ENCODE results near the gene SDHB.

SDHB gene

DNA sequence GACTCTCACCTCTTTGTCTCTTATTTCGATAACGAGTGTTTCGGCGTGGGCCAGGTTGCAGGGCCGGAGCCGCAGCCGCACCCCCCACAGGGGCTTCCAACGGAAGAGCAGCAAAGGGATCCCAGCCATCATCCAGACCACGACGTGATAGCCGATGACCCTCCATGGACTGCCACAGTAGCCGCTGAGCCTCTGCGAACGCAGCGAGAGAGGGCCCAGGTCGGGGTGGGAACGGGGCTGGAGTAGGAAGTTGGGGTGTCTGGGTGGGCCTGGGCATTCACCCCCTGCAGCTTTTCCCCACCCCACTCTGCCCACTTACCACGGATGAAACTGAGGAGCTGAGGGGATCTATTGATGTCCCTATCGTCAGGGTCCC is 48.5 kb downstream of the SDHB start:
- Histone ChIP-seq H3K36me3 (ENCODE audit: control insufficient read depth in 2 of 2, insufficient read depth in 1 of 2, low read length in 2 of 2) (peaks cover 6 to 54% of the 10 kb centered on the region in 2 experiments; a peak in 2 of 3 replicates), H3K9me3 (ENCODE audit: control insufficient read depth, insufficient read depth, low read depth, low read length) (no peaks in the 10 kb centered on the region), H3K27ac (ENCODE audit: extremely low read depth, low read depth, low read length) (no peak overlapping the region), H3K4me3 (ENCODE audit: low read depth, low read length) (no peak overlapping the region), H3K4me1 (ENCODE audit: control insufficient read depth, insufficient read depth, low read length) (no peaks in the 10 kb centered on the region)
- TF ChIP-seq ZNF223 (tag by site-specific recombination; IDR thresholded peaks at IDR 0.05) (no peak), ZNF704 (tag by site-specific recombination; IDR thresholded peaks at IDR 0.05) (no peak), TRIM28 (IDR thresholded peaks at IDR 0.05; ENCODE audit: borderline replicate concordance, low read length) (no peak), ZNF660 (tag by site-specific recombination; IDR thresholded peaks at IDR 0.05) (no peak), GFI1B (tag by site-specific recombination; IDR thresholded peaks at IDR 0.05) (no peak), ZNF169 (tag by site-specific recombination; IDR thresholded peaks at IDR 0.05) (no peak), ZNF707 (tag by site-specific recombination; IDR thresholded peaks at IDR 0.05) (no peak), ZNF140 (tag by site-specific recombination; IDR thresholded peaks at IDR 0.05) (no peak), ZBTB11 (tag by site-specific recombination; conservative IDR thresholded peaks at IDR 0.05; ENCODE audit: low read depth) (no peak), ZNF138 (tag by site-specific recombination; IDR thresholded peaks at IDR 0.05; ENCODE audit: borderline replicate concordance) (no peak), EGR2 (tag by site-specific recombination; IDR thresholded peaks at IDR 0.05; ENCODE audit: low read depth) (no peak), HOXC10 (CRISPR knock-in tag; IDR thresholded peaks at IDR 0.05) (no peak), KLF7 (tag by site-specific recombination; IDR thresholded peaks at IDR 0.05; ENCODE audit: borderline replicate concordance) (no peak), PRDM6 (tag by site-specific recombination; IDR thresholded peaks at IDR 0.05) (no peak), ZNF394 (tag by site-specific recombination; IDR thresholded peaks at IDR 0.05; ENCODE audit: borderline replicate concordance) (no peak), ZXDB (tag by site-specific recombination; IDR thresholded peaks at IDR 0.05) (no peak)
- CTCF ChIA-PET: interaction anchor here (1.1 kb wide), 1 partner anchor 54 kb away, joined by 4 read pairs; no protein-coding TSS in a partner anchor
- POLR2A ChIA-PET: interaction anchor here (0.6 kb wide), 1 partner anchor 12 kb away, joined by 3 read pairs; no protein-coding TSS in a partner anchor

DNA sequence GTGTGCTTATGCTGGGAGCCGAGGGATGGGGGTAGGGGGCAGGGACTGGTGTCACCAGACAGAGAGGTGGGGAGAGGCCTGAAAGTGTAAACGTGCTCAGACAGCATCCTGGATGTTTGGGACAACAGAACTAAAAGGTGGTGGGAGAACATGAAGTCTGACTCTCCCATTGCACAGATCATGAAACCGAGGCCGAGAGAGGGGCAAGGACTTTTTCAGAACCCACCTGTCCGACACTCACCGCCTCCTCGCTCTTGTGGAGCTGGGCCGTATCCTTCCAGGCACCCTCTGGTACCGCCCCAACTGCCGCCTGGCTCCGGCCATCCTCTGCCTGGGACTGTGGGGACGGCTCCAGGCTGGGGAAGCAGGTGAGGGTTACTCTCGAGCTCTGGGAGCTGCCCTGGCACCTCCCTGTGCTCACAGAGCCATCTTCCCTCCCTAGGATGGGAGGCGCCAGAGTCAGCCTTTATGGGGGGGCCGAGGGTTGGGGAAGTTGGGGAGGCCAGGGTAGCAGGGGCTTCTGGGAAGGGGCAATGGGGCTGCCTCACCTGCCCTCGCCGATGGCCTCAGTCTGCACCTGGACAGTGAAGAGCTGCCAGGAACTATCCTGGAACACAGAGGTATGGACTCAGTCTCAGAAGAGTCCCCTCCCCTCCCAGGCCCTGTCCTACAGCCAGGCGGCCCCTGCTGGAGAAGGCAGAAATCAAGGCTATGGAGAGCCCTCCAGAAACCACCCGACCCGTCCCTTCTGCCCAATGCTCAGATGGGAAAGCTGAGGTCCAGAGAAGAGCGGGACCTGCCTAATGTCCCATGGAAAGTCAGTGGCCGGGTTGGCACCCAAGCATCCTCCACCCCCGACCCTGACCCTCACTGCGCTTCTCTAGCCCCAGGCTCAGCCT is 49.1 kb downstream of the SDHB start:
- Histone ChIP-seq H3K27ac (ENCODE audit: extremely low read depth, low read depth, low read length) (peak overlapping the region; percentile 16; the same call in 1 of the 2 replicates), H3K9me3 (ENCODE audit: control insufficient read depth, insufficient read depth, low read depth, low read length) (no peaks in the 10 kb centered on the region), H3K4me1 (ENCODE audit: control insufficient read depth, insufficient read depth, low read length) (no peaks in the 10 kb centered on the region), H3K4me3 (ENCODE audit: low read depth, low read length) (no peak overlapping the region), H3K36me3 (ENCODE audit: control insufficient read depth in 2 of 2, insufficient read depth in 1 of 2, low read length in 2 of 2) (peaks cover 6 to 57% of the 10 kb centered on the region in 2 experiments; a peak in 2 of 3 replicates)
- ChIA-PET POLR2A (interaction anchor here (0.6 kb wide), 1 partner anchor 12 kb away, joined by 3 read pairs; no protein-coding TSS in a partner anchor), CTCF (interaction anchor here (0.6 kb wide), 1 partner anchor 391 kb away, joined by 3 read pairs; the partner anchor contains the start of gene NBPF1)
- TF ChIP-seq ZNF549 (tag by site-specific recombination; IDR thresholded peaks at IDR 0.05): no peak
- TF ChIP-seq, protein P1, sequence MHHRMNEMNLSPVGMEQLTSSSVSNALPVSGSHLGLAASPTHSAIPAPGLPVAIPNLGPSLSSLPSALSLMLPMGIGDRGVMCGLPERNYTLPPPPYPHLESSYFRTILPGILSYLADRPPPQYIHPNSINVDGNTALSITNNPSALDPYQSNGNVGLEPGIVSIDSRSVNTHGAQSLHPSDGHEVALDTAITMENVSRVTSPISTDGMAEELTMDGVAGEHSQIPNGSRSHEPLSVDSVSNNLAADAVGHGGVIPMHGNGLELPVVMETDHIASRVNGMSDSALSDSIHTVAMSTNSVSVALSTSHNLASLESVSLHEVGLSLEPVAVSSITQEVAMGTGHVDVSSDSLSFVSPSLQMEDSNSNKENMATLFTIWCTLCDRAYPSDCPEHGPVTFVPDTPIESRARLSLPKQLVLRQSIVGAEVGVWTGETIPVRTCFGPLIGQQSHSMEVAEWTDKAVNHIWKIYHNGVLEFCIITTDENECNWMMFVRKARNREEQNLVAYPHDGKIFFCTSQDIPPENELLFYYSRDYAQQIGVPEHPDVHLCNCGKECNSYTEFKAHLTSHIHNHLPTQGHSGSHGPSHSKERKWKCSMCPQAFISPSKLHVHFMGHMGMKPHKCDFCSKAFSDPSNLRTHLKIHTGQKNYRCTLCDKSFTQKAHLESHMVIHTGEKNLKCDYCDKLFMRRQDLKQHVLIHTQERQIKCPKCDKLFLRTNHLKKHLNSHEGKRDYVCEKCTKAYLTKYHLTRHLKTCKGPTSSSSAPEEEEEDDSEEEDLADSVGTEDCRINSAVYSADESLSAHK (tag by site-specific recombination; IDR thresholded peaks at IDR 0.05): peak; percentile 93

Data from HEK293 (cell line).